ENCODE data around the gene CALML4.
"Not testable (repeated sequence)": the region's sequence is repeated elsewhere in the genome, so short reads cannot be mapped to it uniquely, and the experiment has no call there.

CALML4 gene

DNA sequence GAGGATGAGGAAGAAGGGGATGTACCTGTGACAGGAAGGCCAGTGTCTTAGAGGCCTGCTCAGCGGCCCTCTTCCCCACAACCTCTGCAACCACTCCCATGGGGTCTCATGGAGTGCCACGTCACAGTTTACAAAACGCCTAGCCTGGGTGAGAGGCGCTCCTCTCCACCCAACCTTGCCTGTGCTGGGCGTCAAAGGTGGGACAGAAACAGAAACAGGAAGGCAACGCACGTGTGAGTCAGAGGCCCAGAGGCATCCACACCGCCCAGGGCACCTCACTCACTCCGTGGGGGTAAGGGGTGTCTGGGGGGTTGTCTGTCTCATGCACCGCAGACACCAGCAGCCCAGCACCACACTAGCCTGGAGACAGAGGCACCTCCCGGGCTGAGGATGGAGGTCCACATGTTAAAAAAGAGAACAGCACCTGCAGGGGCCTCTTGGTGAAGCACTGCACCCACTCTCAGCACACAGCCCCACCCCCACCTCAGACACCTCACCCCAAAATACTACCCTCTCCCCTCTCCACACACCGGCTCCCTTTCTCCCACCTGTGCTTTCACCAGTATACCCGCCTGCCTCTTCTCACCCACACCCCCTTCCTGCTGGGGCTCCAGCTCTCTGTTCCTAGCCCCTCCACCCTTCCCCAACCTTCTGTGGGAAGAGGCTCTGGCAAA lies 4.7 kb upstream of the CALML4 start:
- DNase-seq, result peak in 2 of 10 donors; percentile 67 to 68
- intact Hi-C loops (cut with DNase I), result loop anchor here (2.0 kb wide), 1 partner anchor 347 kb away; no protein-coding TSS in a partner anchor

DNA sequence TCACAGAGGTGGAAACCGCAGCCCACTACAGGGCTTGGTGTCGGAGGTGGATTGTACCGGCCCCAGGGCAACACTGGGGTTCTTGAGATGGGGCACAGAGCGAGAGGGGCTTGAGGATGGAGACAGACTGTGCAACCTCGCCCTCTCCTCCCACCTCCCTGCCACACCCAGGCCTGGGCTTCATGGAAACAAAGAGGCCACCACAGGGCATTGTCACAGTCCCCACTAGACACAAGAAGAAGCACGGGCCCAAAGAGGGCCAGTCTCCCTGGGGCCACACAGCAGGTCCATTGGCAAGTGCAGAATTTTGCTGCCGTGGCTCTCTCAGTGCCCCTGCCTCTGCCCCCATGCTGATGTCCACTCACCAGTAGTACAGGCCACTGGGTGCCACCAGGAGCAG lies 4.1 kb upstream of the CALML4 start:
- intact Hi-C loops (cut with DNase I), result no loop called here
- peak in 1 of 10 donors; percentile 54 for DNase-seq

DNA sequence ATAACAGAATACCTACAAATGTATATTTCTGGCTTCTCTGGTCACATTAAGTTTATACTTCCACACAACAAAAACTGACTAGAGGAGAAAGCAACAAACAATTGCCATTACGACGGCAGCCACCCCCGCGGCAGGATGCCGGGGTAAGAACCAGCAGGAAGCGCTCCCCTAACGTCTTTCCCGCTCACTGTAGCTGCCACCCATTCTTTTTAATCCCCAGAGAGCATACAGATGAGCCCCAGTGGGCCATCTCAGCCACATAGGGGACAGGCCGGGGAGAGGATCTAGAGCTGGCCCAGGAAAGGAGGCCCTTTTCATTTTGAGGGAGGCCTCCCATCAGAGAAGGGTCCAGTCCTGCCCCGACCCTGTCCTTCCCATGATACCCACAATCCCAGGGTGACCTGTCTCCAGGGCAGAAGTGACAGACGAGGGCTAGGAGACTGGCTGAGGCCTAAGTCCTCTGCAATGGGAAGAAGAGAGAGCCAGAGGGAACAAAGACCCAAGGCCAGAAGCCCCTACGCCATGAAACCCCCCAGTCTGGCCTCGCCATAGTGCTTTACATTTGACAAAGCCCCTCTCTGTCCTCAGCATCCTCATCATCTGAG lies 3.6 kb upstream of the CALML4 start:
- DNase-seq, result no peak
- intact Hi-C loops (cut with DNase I), result no loop called here

DNA sequence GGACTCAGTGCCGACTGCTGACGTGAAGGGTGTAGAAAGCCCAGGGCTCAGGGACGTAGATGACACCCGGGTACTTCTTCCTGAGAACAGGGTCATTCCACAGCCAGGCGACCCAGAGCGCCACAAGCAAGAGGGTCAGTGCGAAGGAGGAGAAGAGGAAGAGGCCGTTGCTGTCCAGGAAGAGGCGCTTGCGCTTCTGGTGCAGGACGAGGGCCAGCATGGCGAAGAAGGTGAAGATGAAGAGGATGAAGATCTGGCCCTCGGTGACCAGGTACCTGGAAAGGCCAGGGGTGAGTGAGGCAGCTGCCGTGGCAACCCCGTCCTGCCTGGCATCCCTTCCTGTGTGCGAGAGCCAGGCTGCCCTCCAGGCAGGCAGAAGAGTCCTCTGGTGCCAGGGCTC lies 3.0 kb upstream of the CALML4 start:
- peak in 2 of 10 donors; percentile 54 to 67 for DNase-seq
- intact Hi-C loops (cut with DNase I), result no loop called here

DNA sequence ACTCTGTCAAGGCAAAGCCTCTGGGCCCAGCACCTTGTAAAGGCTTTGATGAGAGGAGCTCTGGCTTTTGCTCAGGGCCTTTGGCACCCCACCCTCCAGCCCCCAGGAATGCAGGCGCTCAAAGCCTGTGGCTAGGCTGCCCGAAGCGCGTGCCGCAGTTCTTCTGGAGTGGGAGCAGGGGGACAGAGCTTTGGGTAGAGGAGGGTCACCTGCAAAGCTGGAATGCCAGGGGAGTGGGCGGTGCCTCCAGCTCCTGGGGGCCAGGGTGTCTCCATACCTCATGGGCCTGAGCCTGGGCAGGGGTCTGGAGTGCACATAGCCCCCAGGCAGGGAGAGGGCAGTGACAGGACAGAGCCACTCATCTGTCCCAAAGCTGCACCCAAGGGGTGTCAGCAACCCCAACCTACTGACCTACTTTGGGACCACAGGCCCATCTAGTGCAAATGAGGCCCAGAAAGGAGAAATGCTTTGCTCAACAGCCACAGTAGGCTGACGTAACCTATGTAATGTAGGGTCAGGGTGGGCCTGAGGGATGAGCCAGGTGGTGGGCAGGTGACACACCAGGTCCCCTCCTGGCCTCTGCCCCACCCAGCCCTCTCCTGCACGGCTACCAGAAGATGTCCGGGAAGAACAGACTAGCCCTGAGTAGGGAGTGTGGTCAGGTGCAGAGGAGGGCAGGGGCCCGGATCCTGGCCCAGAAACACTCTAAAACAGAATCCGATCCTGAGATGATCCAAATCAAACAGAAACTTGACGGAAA lies 2.2 kb upstream of the CALML4 start:
- intact Hi-C loops (cut with DNase I), result no loop called here
- peak in 2 of 10 donors; percentile 62 to 71 for DNase-seq

DNA sequence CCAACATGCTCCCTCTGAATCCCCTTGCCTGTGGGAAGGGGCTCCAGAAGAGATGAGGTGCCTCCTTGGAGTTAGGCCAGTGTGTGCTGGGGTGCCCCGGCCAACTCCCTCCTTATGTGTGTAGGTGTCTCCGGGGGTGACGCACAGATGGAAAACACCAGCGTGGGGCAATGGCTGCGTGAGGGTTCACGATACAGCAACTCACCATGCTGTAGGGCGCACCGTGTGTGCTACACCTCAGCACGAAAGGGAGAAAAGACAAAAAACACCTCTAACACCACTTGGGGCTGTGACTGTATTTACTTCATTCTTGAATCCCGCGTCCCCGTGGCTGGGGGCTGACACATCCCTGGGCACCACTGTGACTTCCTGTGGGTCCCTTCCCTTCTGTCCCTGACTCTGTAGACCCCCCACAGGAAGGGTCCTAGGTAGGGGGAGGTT lies 1.6 kb upstream of the CALML4 start:
- peak in 2 of 10 donors; percentile 51 to 56 for DNase-seq
- intact Hi-C loops (cut with DNase I), result no loop called here

DNA sequence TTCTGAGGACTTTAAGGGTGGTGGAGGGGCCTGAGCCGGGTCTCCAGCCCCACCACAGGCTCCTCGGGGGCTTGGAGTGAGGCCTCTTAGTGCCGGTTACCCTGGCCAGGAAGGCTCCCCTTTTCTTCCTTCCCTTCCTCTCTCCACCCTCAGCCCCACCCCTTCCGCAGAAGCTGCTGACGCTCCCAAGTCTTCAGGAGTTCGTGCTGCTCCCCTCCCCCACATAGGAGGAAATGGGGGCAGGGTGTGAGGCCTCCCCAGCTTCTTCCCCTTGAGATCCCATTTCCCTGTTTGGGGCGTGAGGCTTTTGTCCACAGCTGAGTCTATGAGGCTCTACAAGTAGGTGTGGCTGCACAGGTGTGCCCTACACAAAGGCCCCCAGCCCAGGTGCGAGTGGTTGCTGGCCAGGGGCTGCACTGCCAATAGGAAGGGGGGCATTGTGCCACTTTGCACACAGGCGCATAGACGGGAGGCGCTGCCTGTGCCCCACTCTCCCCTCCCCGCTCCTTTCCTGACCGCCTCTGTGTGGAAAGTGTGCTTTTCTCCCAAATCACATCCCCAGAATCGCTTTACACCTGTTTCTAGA lies 915 bp upstream of the CALML4 start:
- DNase-seq, result peak in 4 of 10 donors; percentile 20 to 83 (median 64)
- intact Hi-C loops (cut with DNase I), result no loop called here

DNA sequence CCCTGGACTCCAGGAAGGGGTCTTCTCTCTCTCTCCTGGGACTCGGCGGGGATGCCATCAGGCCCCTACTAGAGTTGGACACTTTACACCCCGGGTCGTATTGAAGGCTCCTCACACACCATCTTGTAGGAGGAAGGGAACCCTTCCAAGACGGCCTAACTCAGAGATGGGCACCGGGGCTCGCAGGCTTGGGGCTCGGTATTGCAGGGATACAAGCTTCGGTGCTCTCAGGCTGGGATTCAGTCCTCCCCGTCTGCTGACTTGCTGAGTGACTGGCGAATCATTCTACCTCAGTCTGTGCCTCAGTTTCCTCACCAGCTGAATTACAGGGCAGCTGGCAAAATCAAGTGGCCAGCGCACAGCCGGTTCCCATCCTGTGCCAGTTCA lies 419 bp upstream of the CALML4 start:
- intact Hi-C loops (cut with DNase I), result no loop called here
- DNase-seq, result peak in 1 of 10 donors; percentile 73

DNA sequence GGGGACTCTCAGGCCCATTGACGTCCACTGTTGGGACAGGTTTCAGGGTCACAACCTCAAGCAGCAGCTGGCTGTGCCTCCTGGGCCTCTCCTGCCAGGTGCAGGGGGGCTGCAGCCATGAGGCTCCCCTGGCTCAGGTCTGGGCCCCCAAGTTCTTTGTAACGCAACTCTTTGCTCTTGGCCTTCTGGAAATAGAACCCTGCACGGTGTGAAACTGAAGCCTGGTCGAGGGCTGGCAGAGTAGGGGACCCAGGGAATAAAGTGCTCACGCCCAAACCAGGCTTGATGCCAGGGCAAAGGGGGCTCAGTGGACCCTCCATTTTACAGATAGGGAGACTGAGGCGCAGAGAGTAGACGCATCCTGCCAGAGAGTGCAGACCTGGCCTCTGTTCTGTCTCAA lies 771 bp downstream of the CALML4 start:
- peak in 2 of 10 donors; percentile 18 to 65 for DNase-seq
- intact Hi-C loops (cut with DNase I), result no loop called here

DNA sequence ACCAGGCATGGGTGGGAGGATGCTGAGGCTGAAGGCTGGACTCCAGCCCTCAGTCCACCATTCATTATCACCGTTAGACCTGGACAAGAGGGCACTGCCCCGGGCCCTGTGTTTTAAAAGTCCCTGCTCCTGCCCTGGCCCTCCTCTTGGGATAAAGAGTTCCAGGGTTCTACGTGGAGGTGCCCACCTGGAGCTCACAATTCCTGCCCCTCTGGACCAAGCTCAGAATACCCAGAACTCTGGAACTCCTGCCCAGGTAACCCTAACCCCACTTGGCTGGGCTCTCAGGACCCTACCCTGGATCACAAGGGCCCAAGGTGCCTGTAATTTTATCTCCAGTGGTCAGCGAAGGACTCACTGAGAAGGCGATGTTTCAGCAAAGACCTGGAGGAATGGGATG lies 1.2 kb downstream of the CALML4 start:
- DNase-seq, result no peak

DNA sequence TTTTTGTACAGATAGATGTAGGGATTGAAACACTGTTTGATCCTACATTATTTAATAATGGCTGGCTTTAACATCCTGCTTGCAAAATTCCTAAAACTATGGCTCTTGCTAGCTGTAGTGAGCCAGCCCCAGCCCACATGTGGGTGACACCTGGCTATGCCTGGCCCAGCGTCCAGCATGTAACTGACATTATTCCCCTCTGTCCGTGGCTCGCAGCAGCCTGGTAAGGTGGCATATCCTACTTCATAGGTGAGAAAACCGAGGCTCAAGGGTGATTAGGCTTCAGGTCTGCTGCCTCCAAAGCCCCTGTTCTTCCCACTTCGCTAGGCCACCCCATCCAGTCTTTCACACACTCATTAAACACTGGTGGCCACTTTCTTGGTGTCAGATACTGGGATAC lies 1.6 kb downstream of the CALML4 start:
- intact Hi-C loops (cut with DNase I), result no loop called here
- peak in 1 of 10 donors; percentile 25 for DNase-seq

More for the DNA sequence above, 1.2 kb downstream of the CALML4 start:
- intact Hi-C loops (cut with DNase I), result no loop called here

DNA sequence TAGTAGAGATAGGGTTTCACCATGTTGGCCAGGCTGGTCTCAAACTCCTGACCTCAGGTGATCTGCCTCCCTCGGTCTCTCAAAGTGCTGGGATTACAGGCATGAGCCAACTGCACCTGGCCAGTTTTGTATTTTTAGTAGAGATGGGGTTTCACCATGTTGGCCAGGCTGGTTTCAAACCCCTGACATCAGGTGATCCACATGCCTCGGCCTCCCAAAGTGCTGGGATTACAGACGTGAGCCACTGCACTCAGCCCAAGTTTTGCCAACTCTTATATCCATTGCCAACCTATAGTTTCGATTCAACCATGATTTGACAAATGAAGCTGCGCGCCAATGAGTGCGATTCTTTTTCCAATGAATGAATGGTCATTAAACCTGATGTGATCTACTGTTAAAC lies 2.1 kb downstream of the CALML4 start:
- intact Hi-C loops (cut with DNase I); DNase-seq: not testable (repeated sequence)

DNA sequence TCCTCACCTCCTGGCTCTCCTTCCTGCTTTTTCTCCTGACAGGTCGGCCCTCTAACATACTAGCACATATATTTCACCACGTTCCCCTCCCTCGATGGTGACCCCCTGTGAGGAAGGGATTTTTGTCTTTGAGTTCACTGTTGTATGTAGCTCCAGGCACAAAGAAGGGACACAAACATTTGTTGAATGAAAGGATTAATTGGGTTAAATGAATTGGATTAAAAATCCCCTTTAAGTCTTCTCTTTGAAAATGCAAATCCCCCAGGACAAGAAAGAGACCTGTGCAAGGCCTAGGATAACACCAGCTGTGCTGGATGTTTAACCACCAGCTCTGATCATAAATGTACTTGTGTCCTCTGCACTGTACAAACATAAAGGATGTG lies 3.3 kb downstream of the CALML4 start:
- no peak for DNase-seq
- intact Hi-C loops (cut with DNase I), result no loop called here

DNA sequence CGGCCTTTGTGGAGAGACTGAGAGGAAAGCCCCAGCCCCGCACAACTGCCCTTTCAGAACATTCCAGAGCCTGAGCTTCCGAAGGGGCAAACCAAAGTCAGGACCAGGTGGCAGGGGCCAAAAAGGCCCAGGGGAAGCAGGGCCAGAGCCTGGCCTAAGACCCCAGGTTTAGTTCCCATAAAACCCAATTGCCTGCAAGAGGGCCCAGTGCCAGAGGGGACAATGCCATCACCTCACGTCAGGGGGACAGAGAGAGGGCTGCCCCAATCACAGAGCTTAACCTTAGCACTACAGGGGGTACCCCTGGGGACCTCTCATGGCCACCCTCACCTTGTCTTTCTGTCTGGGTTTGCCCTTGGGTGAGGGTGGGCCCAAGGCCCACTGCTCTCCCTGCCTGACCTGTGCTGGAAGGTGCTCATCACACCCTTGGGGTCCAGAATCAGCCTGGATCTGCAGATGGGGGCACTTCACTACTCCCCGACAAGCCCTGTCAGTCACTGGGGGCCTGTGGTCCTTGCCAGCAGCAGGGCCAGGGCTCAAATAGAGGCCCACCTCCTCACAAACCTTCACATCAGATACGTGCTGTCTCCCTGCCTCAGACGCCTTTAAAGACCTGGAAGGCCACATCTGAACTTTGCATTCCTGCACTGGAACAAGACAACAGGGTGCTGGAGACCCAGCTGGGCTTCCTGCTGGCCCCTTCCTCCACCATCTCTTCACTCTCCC lies 3.8 kb downstream of the CALML4 start:
- intact Hi-C loops (cut with DNase I), result no loop called here
- peak in 1 of 10 donors; percentile 70 for DNase-seq

DNA sequence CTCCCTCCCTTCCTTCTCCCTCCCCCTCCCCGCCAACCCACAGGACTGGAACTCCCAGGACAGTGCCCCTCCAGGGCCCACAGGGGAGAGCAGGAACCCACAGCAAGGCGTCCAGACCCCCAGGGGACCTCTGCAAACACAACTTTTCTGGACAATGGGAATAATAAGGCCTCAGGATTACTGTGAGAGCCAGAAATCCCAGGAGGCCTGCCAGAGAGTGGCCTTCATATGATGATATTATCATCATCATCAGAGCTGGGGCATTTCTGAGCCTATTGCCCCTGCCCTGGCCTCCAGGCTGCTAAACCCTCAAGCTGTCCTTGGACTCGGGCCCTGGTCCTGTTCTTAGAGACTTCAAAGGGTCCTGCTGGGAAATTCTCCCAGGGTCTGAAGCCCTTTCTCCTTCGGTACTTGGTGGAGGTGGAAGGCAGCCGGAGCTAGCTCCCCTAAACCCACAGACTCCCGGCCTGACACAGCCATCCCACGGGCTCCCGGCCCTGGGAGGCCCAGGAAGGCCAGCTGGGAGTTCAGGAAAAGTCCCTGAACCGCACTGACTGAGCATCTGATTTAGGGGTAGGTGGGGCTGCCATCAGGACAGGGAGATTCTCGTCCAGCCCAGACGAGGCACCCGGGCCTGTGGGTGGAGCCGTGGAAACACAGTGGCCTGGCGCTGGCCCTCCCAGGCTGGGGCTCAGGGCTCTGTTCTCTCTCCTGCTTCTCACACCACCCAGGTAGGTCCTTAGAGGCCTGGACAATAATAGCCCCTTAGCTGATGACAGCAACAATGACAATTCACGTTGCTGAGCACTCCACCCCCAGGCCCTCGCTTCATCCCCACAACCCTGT lies 4.9 kb downstream of the CALML4 start:
- DNase-seq, result peak in 2 of 10 donors; percentile 74 to 76
- intact Hi-C loops (cut with DNase I), result no loop called here

DNA sequence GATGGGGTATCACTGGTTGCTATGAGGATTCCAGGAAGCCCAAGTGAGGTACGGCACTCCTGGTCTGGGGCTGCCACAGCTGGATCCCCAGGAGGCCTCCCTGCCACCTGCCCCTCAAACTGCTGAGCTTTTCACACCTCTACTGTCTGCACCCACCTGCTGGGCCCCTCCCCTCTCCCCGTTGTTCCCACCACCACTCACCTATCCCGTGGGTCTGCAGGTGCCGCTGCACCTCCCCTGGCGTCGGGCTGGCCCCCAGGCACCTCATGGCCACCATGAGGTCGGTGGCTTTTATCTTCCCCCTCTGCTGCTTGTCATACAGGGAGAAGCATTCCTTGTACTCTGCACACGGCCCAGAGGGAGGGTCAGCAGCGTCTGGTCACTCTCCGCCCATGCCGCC lies 5.8 kb downstream of the CALML4 start:
- DNase-seq, result no peak
- intact Hi-C loops (cut with DNase I), result loop anchor here (10.0 kb wide), 1 partner anchor 145 kb away; the partner anchor contains the start of gene PIAS1

DNA sequence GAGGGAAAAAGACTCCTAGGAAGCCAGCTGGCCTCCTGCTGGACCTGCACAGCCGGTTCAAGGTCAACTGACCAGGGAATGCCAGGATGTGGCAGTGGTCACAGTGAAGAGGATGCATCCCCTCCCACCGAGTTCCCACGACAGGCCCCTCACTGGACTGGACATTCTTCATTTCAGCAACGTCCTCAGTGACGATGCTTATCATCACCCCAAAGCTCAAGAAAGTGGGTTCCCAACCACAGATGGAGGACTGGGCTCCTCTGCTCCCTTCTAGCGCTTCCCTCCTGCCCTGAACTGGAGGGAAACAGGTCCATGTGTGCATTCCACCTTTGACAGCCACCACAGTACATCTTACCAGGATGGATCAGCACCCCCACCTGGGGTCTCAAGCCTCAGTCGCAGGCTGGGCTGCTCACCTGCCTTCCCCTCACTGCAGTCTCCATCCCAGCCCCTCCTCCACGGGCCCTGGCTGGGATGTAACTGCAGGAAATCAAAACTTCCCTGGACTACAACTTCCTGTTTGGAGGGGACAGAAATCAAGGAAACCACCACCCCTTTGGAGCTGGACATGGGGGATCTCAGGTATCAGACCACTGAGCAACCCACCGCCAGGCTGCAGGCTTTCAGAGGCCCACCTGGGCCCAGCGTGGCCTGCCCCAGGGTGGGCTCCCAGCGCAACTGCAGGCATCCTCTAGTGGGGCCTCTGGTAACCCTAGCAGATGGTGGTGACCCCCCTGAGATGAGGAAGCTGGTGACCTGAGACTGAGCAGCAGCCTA lies 7.3 kb downstream of the CALML4 start:
- intact Hi-C loops (cut with DNase I), result loop anchor here (10.0 kb wide), 1 partner anchor 143 kb away; the partner anchor contains the start of gene PIAS1
- peak in 1 of 10 donors; percentile 56 for DNase-seq

DNA sequence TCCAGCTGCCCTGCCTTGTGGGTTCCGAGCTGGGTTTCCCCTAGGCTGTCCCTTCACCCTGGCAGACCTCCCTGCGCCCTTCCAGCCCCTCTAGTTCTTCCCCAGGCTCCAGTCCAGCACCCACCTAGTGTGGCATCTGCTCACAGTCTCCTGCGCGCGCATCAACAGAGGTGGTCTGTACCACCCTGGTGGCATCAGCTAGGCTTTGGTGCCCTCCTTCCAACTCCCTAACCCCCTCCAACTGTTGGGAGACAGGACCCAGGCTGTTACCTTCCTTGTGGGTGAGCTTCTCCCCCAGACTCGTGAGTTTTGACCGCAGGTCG lies 8.0 kb downstream of the CALML4 start:
- DNase-seq, result peak in 2 of 10 donors; percentile 62 to 79
- intact Hi-C loops (cut with DNase I), result loop anchor here (10.0 kb wide), 1 partner anchor 142 kb away; the partner anchor contains the start of gene PIAS1

All from posterior cingulate gyrus (tissue), 11 donors.